Stimulated activated CD8-positive, alpha-beta memory T cell treated with anti-CD3 and anti-CD28 coated beads, Interleukin-12 subunit alpha, Interleukin-12 subunit beta, amount 100 ng/mL, for 24 hours (primary cell): Measurements from ENCODE around the gene WDR46.

Experiments
- DNase-seq: peaks from one replicate; pipeline ENCODE4 v3.0.0-alpha.2; 2020; ENCODE audit errors: extremely low read depth

WDR46 gene, protein sequence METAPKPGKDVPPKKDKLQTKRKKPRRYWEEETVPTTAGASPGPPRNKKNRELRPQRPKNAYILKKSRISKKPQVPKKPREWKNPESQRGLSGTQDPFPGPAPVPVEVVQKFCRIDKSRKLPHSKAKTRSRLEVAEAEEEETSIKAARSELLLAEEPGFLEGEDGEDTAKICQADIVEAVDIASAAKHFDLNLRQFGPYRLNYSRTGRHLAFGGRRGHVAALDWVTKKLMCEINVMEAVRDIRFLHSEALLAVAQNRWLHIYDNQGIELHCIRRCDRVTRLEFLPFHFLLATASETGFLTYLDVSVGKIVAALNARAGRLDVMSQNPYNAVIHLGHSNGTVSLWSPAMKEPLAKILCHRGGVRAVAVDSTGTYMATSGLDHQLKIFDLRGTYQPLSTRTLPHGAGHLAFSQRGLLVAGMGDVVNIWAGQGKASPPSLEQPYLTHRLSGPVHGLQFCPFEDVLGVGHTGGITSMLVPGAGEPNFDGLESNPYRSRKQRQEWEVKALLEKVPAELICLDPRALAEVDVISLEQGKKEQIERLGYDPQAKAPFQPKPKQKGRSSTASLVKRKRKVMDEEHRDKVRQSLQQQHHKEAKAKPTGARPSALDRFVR

DNA sequence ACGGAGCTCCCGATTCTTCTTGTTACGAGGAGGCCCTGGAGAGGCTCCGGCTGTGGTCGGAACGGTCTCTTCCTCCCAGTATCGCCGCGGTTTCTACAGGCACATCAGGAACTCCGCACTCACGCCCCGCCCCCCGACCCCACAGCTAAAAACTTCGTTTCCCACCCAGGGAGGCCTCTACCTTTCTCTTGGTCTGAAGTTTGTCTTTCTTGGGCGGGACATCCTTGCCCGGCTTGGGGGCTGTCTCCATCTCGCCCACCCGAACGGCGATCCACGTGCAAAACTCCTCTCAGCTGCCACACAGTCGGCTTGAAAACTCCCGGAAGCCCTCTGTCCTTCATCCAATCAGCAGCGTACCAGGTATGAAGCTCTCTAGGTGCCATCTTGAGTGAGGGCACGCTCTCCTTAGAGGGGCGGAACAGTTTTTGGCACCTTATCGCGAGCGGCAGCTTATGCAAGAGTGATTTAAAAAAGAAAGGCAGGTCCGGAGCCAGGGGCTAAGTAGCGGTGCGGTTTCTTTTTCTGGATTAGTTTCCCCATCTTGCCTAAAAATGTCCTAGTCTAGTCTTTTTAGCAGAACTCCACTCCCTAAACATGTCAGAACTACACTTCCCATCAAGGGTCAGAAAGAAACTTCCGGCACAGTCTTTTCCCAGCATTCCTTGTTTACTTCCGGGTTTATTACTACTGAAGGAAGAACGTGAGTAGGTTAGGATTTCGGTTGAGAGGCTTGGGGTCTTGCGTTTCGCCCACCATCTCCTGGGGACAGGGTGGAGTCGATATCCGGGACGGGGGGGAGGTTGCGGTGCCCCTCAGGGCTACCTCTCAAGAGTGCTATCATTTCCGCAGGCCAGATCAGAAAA is at the start of gene WDR46, which contains the start of gene PFDN6:
Gene WDR46, minus strand, starts transcription at position 319 of the 863 bp plus-strand sequence. Its CDS starts 69 bp downstream, at position 250.
Gene PFDN6, plus strand, starts transcription at position 681 of the 863 bp plus-strand sequence. CDS start 256 bp downstream, outside the sequence.
- DNase-seq: peak; percentile 67

DNA sequence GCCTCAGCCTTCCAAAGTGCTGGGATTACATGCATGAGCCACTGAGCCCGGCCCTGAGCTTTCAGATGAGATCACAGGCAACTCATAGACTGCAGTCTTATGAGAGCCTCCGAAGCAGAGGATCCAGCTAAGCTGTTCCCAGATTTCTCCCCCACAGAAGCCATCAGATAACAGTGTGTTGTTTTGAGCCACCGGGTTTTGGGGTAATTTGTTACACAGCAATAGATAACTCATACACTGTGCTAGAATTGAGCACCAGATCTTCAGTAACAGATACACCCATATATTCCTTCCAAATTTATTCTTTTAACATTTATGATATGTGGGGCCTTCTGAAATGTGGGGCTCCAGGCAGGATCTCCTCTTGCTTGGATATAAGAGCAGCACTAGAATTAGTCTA is 47.5 kb upstream of the WDR46 start:
- no peak for DNase-seq

DNA sequence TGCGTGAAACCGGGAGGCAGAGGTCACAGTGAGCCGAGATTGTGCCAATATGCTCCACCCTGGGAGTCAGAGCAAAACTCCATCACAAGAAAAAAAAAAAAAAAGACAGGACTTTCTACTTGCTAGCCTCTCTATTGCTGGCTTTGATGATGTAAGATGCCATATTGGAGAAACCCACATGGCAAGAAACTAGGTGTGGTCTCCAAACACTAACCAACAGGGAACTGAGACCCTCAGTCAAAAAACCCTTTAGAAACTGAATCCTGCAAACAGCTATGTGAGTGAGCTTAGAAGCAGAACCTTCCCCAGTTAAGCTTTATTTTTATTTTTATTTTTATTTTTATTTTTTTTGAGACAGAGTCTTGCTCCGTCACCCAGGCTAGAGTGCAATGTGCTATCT is 46.9 kb upstream of the WDR46 start:
- no peak for DNase-seq

DNA sequence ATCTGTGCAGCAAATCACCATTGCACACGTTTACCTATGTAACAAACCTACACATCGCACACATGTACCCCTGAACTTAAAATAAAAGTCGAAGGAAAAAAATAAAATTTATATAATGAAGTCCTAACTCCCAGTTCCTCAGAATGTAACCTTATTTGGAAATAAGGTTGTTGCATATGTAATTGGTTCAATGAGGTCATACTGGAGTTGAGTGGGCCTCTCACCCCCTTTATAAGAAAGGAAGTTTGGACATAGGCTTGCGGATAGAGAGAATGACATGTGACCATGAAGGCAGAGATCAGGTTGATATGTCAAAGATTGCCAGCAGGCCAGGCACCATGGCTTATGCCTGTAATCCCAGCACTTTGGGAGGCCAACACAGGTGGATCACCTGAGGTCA is 44.6 kb upstream of the WDR46 start:
- no peak for DNase-seq

DNA sequence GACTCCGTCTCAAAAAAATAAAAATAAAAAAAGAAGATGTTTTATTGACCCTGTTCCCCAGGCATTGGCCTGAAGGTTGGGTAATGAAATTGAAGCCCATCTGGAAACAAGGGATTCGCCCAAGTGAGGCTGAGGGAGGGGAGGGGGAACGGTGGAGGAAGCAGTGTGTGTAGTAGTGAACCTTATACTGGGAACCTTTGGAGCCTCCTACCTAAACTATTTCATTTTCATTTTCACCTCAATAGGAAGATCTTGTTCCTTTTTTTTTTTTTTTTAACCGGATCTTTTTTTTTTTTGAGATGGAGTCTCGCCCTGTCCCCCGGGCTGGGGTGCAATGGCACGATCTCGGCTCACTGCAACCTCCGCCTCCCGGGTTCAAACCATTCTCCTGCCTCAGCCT is 41.7 kb upstream of the WDR46 start:
- no peak for DNase-seq

DNA sequence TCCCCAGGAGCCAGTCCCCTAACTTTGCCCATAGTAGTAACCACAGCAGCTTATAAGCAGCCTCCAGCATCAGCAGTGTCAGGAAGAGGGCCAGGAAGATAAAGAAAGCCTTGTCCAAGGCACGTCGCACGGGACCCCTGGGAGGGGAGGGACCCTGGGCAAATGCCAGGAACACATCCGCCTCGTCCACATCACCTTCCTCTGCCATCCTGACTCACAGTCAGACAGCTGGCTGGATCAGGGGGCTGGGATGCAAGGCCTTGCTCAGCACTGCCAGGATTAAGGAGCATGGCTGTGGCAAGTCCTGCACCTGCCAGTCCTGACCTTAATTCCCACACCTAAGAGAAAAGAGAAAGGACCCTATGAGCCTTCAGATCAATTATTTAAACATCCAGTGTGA is 40.0 kb upstream of the WDR46 start:
- no peak for DNase-seq

DNA sequence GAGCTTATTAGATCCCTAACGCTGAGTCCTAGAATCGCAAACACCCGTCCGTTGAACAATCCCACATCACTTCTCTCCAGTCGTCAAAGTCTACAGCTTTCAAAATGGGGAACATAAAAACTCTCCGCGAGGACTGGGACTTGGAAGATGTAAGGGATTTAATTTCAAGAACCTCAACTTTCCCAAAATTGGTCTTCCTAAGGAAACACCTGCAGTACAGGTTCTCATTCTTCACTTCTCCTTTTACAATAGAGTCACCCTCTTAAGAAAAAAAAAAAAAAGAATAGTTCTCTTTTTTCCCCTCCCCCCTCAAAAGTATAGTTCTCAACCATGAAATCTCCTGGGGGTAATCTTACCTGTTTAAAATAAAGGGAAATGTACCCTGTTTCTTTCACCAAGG is 35.1 kb upstream of the WDR46 start:
- DNase-seq: no peak

DNA sequence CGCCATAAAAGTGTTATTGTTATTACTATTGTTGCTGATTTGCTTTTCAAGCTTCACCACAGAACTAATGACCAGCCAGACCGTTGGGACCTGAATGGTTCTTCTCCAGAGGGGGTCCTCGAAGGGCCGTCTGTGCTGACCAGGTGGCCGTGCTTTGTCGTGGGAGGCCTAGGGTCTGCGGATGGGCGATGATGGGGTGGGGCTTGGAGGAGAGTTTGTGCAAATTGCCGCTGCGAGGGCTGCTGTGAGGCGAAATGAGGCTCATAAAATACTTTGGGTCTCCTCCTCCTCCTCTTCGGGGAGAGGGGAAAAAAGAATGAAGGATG is 34.5 kb upstream of the WDR46 start:
- DNase-seq: no peak

DNA sequence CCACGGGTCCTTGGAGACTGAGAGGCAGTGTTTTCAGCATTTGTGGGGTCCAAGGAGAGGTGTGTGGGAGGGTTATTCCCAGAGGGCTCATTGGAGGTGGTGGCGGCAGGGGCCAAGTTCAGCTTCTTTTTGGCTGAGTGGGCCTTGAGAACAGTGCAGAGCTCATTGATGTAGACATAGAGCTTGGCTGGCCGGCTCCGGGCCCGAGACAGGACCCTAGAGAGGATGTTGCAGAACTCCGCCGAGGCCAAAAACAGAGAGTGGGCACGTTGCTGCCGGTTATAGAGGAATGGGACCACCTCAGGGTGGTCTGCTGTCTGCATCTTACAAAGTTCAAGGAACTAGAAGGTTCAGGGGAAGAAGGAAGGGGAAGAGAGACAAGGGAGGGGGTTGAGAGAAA is 32.2 kb upstream of the WDR46 start:
- no peak for DNase-seq

DNA sequence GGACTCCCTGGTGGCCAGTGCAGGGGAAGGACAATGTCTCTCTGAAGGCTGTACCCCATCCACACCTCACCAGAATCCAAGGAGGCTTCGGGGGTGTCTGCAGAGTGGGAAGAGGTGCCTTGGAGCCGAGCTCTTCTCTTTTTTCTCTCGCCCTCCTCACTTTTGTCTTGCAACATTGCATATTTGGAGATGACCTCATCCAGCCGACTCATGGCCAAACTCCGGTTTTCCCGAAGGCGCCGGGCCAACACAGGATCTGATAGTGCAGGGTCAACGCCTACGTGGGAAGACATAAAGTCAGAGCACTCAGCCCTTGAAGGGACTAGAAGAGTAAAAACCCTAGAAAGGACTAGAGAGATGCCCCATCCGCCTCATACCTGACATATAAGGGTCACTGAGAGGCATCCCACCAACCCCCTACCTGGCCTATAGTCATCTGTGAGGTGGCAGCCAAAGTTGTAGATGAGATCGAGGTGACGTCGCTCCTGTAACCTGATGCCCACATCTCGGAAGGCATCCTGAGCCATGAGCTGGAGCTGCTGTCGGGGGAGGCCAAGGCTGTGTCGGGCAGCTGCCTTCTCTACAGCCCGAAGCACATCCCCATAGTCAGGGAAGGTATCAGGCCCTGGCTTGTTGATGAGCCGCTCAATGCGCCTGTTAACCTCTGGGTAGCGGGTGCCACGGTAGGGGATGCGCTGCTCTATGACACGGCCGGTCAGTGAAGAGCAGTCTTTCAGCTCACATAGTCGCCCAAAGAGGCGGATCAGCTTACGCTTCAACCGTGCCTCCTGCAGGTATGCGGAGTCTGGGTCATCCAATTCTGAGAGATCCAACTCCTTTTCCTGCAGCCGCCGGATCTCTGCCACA is 31.5 kb upstream of the WDR46 start:
- DNase-seq: no peak

DNA sequence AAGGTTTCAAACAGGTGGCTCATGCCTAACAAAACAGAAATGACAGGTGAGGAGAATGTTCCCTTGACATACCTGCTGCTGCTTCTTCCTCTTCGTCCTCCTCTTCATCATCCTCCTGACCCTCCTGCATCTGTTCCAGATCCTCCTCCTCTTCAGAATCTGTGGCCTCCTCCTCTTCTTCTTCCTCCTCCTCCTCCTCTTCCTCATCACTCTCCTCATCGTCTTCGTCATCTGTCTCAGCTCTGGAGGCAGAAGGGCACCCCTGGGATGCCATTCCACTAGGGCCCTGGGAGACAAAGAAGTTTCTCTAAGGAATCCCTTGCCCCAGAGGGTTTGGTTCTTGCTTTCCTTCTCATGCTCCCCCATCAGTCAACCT is 30.9 kb upstream of the WDR46 start:
- DNase-seq: no peak

DNA sequence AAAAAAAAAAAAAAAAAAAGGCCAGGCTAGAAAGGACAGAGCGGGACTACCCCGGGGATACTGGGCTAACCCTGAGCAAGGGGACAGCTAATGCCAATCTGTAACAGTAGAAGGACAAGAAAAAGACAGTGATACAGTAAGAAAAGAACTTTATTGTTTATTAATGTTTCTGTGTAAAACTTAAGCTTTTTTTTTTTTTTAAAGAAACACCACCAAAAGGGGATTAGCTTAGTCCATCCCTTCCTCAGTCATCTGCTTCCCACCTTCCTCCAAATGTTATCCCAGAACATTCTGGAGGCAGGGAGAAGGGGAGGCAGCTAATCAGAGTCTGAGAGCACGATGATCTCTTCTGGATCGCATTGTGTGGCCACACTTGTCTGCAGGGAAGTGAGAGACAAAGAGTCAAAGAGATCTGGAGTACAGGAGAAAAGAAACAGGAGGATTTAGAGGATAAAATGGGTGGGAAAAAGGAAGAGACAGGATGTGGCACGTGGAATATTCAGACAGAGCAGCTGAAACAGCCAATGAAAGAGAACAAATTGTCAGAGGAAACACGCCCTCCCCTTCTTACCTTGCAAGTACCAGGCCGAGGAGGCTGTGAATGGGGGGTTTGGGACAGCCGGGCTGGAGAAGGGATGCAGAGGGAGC is 29.5 kb upstream of the WDR46 start:
- no peak for DNase-seq

DNA sequence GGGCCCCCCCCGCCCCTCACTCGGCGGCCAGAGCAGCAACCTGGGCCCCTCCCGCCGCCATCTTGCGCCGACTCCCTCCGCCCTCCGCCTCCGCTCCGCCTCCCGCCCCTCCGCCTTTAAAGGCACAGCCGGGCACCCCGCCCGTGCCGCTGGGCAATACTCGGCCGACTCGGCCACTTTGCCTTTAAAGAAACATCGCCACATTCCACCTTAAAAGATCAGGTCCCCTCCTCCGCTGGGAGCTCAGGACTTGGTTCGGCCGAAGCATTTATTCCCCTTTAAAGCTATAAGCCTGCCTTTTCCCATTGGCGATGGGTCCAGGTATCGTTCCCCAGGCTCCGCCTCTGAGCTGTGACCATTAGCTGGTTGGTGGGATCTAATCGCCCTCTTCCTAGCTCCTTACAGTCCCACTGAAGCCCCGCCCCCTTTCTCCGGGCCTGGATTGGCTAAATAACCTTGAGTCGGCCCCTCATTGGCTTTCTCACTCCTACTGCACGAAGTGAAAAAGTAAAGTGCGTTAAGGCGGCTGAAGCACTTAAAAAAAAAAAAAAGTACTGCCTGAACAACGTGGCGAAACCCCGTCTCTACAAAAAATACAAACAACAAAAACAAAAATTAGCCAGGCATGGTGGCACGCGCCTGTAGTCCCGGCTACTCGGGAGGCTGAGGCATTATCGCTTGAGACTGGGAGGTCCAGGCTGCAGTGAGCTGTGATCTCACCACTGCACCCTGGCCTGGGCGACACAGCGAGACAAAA is 28.8 kb upstream of the WDR46 start, which contains the start of gene ZBTB22:
Gene ZBTB22, minus strand, starts transcription at position 76 of the 757 bp plus-strand sequence. CDS start 828 bp downstream, outside the sequence.
- peak; percentile 95 for DNase-seq

DNA sequence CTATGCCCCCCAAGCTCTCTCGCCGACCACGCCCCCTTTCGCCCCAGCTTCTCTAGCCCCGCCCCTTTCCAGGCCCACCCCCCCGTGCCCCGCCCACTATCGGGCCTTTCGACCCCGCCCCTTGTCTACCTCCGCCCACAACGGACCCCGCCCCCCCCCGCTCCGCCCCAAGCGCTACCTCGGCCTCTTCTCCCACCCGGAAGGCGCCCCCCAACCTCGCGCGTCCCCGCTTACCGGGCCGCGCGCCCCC is 28.3 kb upstream of the WDR46 start:
- no peak for DNase-seq

DNA sequence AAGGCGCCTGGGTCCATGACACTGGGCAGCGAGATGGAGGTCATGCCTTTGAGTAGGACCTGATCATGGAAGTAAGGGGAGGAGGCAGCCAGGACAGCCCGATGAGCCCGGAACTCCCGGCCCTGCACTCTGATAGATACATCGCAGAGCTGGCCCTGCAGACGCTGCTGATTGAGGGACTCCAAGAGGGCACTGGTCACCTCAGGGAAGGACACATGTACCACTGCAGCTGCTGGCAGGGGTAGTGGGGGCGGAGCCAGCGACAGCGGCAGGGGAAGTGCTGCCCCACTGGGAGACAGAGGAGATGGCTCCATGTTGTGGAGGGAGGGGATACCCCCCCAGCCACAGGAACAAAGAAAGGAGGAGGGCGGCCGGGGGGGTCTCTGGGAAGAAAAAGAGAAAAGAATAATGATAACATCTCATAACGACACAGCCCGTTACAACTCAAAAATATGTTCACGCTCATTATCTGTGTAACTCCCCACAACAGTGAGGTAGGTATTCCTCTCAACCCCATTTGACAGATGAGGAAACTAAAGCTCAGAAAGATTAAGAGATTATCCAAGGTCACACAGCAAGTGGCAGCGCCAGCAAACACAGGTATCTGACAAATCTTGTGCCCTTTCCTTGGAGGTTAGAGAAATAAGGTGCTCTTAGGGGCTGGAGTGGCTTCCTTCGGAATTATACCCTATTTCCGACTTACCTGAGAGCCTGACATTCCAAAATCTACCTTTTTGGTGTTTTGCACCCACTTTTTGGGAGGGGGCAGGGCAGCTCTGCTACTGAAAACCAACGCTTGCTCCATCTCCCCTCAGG is 27.8 kb upstream of the WDR46 start:
- DNase-seq: no peak

DNA sequence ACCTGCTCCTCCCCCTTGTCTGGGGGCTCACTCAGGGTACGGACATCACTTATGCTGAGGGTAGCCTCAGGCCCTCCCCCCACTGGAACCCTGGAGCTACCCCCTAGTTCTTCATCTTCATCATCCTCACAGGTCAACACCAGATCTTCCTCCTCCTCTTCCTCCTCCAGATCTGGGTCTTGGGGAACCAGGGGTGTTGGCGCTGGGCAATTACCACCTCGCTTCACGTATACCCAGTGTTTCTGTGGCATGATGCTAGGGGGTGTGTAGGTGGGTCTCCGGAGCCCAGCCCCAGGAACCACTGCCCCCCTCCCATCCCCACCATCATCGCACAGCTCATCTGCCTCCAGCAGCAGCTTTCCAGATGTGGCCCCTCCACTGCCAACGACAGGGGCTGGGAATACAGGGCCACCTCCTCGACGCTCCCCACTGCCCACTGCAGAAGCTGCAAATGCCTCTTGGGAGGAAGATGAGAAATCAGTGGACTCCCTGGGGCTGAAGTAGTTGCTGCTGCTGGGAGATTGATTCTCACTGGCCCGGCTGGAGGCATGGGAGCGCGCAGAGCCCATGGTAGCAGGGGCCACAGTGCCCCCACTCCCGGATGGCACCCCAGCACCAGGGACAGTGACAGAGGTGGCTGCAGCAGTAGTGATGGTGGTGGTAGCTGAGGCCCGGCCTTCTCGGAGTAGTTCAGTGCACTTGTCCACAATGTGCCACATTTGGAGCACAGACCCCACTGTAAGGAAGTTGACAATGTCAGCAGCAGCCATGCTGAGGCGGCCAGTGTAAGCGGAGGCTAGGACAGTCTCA is 27.0 kb upstream of the WDR46 start:
- DNase-seq: no peak

DNA sequence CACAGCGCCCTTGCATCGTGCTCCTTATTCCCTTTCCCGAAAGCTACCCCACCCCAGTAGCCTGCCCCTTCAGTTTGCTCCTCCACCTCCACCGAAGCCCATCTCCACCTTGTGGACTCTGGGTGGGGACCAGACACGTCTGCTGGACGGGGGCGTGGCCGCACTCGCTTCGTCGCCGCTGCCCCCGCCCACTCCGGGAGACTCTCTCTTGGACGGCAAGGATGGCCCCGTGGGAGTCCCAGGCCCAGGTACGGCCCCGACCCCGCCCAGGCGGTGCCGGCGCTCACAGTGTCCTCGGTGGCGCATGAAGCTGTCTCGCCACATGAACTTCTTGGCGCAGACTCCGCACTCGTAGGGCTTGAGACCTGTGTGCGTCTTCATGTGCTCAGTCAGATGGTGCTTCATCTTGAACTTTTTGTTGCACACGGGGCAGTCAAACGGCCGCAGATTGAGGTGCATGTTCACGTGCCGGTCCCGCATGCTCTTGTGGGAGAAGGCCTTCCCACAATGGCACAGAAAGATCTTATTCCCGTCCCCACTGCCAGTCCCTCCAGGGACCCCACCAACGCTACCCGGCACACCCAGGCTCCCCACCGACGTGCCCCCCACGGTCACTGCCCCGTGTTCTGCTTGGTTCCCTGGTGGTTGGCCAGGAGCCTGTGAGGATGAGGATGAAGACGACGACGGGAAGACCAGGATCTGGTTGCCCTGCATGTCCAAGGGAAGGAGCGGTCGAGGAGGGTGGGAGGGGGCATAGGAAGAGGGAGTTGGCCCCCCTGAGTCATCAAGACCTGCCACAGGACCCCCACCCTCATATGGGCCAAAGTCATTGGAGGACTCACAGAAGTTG is 26.1 kb upstream of the WDR46 start:
- no peak for DNase-seq

DNA sequence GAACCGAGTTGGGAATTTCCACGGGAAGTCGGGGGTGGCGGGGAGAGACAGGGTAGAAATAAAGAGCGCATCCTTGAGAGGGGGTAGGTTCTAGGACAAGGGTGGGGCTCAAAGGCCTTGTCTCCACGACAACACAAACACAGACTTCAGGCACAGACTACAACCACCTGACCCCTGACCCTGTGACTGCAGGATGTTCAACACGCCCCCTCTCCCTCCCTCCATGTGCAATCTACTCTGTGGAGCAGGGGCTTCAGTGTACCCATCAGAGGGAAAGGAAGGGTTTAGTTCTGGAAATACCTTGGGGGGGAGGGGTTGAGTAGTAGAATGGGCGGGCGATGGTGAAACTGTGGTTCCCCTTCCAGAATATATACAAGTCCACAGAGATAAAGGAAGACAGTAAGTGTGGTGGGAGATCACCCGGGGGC is 25.5 kb upstream of the WDR46 start:
- DNase-seq: no peak
